ENCODE measurements around the gene GXYLT2.

GXYLT2 gene

DNA sequence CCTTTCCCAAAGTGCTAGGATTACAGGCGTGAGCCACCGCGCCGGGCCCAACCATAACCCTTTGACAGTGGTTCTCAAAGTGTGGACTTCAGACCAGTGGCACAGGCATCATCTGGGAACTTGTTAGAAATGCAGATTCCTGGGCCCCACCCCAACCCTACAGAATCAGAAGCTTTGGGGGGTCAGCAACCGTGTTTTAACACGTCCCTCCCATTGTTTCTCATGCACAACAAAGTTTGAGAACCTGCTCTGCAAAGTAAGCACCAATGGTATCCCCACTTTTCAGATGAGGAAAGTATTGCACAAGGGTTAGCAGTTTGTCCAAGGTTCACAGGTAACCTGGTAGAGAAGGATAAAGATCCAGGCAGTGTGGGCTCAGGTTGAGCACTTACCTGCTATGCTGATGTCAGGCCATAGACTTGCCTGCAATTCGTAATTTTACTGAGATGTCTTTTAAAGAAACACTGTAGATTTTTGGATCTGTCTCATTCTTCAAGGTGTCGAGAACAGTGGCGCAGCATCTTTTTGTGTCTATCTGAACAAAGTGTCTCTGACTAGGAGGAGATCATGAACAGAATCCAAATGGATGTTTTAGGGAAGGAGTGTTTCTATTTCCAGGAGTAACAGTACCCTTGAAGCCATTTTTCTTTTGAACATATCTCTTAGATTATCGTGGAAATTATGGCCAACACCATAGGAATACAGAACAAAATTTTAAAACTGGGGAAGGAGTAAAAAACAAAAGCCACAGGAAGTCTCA, 2.5 kb downstream of the GXYLT2 start:
- no peak overlapping the region for H3K18ac ChIP-seq (ENCODE audit: low read length)
- no peak overlapping the region for H4K8ac ChIP-seq (ENCODE audit: low read depth, low read length)
- H3K4me3 ChIP-seq (ENCODE audit: low read length): no peak overlapping the region
- no peaks in the 10 kb centered on the region for H3K27me3 ChIP-seq (ENCODE audit: insufficient read depth, low read length, poor library complexity)
- peaks cover 2% of the 10 kb centered on the region for H3K4me1 ChIP-seq (ENCODE audit: control insufficient read depth, low read depth, low read length)
- no peak overlapping the region for H3K56ac ChIP-seq (ENCODE audit: low read length)
- DNase-seq: no peak
- H3K9ac ChIP-seq (ENCODE audit: low read length): no peak overlapping the region
- H3K4me2 ChIP-seq (ENCODE audit: low read length): no peak overlapping the region
- no peak overlapping the region for H4K5ac ChIP-seq (ENCODE audit: low read length)
- H3K36me3 ChIP-seq (ENCODE audit: control insufficient read depth, insufficient read depth, low read length): no peaks in the 10 kb centered on the region
- no peaks in the 10 kb centered on the region for H3K79me1 ChIP-seq (ENCODE audit: low read length)
- WGBS (ENCODE audit: extremely low coverage, insufficient coverage, low lambda C conversion rate): no CpG with 5 or more reads among the region's 10 CpGs
- no peak overlapping the region for H3K23ac ChIP-seq (ENCODE audit: low read length)
- no peak overlapping the region for H3K4ac ChIP-seq (ENCODE audit: low read depth, low read length)
- H3K79me2 ChIP-seq (ENCODE audit: control insufficient read depth, insufficient read depth, low read length): no peaks in the 10 kb centered on the region
- H2BK15ac ChIP-seq (replicated peaks; ENCODE audit: low read depth): no peak overlapping the region
- H2BK5ac ChIP-seq (ENCODE audit: low read length): no peak overlapping the region
- no peak overlapping the region for H2AK5ac ChIP-seq (ENCODE audit: low read length)
- H3K27ac ChIP-seq (ENCODE audit: low read depth, low read length): no peak overlapping the region
- no peak overlapping the region for H2BK120ac ChIP-seq (ENCODE audit: low read depth, low read length)

DNA sequence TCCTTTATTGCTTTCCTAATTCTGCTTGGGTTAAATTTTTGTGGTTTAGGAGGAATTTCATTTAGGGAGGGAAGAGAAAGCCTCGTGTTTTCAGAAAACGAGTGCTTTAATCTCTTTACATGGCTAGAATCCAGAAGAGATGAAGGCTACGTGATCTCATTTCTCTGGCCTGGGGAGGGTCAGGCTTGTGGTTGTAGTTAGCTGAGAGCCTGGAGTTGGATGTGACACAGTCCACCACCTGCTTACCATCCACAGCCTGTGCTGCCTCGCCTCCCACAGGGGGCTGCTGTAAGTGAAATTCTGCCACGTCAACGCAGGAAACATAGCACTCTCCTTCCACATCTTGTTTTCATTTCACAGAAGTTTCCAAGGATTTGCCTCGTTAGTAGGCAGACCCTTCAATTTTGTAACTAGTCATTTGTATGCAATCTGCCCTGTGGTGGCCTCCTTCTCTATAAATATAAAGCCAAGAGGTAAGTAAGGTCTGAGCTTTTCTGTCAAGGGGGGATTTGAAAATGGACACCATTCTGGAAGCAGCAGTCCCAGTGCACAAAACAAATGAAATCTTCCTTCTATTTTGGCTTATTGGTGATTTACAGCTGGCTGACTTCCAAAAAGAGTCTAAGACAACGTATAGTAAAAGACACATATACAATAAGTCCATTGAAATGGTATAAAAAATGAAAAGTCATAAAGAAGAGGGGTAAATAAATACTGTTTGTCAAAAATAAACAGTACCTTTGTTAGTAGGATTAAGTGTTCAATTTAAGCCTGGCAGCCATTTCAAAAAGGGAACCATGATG, 3.4 kb downstream of the GXYLT2 start:
- no CpG with 5 or more reads among the region's 8 CpGs for WGBS (ENCODE audit: extremely low coverage, insufficient coverage, low lambda C conversion rate)
- no peak for DNase-seq
- Histone ChIP-seq H2BK5ac (ENCODE audit: low read length) (no peak overlapping the region), H3K4me2 (ENCODE audit: low read length) (no peak overlapping the region), H3K27ac (ENCODE audit: low read depth, low read length) (no peak overlapping the region), H3K56ac (ENCODE audit: low read length) (no peak overlapping the region), H3K9ac (ENCODE audit: low read length) (no peak overlapping the region), H3K79me1 (ENCODE audit: low read length) (no peaks in the 10 kb centered on the region), H4K8ac (ENCODE audit: low read depth, low read length) (no peak overlapping the region), H3K36me3 (ENCODE audit: control insufficient read depth, insufficient read depth, low read length) (no peaks in the 10 kb centered on the region), H3K79me2 (ENCODE audit: control insufficient read depth, insufficient read depth, low read length) (no peaks in the 10 kb centered on the region), H3K23ac (ENCODE audit: low read length) (no peak overlapping the region), H2AK5ac (ENCODE audit: low read length) (no peak overlapping the region), H3K4me1 (ENCODE audit: control insufficient read depth, low read depth, low read length) (peaks cover 2% of the 10 kb centered on the region), H4K5ac (ENCODE audit: low read length) (no peak overlapping the region), H2BK15ac (replicated peaks; ENCODE audit: low read depth) (no peak overlapping the region), H3K4ac (ENCODE audit: low read depth, low read length) (no peak overlapping the region), H3K4me3 (ENCODE audit: low read length) (no peak overlapping the region), H2BK120ac (ENCODE audit: low read depth, low read length) (no peak overlapping the region), H3K18ac (ENCODE audit: low read length) (no peak overlapping the region), H3K27me3 (ENCODE audit: insufficient read depth, low read length, poor library complexity) (no peaks in the 10 kb centered on the region)

DNA sequence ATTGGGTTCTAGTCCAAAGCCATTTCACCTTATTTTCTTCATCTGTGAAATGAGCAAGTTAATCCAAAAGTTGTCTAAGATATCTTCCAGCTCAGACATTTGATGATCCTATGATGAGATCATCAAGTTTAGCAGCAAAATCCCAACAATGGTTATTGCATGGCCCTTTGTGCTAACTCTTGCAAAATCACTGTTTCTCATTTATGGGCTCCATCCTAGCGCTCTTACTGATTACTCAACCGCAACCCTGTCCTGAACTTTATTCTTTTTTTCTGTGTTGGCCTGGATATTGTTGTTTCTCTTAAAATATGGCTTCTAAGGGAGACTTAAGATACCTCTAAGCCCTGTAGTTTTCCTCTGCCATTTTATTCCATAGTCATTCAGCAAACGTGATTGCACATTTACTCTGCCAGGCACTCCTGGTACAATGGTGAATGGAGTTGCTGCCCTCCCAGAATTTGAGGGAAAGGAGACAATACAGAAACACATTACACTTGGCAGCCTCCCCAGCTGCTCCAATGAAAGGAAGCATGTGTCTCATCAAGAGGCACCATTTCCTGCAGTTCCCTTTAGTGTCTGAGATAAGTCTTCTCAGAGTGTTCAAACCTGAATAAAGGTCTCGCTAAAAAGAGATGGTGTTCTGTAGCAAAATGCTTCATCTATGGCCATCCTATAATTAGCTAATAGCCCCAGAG, 4.4 kb downstream of the GXYLT2 start:
- Histone ChIP-seq H2BK15ac (replicated peaks; ENCODE audit: low read depth) (no peak overlapping the region), H3K56ac (ENCODE audit: low read length) (no peak overlapping the region)
- WGBS (ENCODE audit: extremely low coverage, insufficient coverage, low lambda C conversion rate): no CpG with 5 or more reads among the region's 4 CpGs

DNA sequence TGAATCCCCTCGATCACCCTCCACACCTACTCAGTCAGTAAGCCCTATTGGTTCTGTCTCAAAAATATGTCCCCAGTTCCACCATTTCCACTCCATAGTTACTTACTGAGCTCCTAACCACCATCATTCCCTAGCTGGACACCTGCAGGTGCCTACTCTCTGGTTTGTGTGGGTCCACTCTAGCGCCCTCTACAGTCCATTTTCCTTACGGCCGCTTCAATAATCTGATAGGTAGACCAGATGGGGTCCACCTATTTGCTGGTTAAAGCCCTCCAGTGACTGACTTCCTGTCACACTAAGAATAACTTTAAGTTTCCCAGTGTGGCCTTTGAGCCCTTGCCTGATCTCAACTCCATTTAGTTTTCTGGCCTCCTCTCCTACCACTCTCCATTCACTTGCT, 5.0 kb downstream of the GXYLT2 start:
- H3K18ac ChIP-seq (ENCODE audit: low read length): no peak overlapping the region
- no peak overlapping the region for H3K4ac ChIP-seq (ENCODE audit: low read depth, low read length)
- no CpG with 5 or more reads among the region's 4 CpGs for whole genome bisulfite sequencing (ENCODE audit: extremely low coverage, insufficient coverage, low lambda C conversion rate)
- H2BK120ac ChIP-seq (ENCODE audit: low read depth, low read length): no peak overlapping the region
- peak; percentile 81 for DNase-seq
- H2BK15ac ChIP-seq (replicated peaks; ENCODE audit: low read depth): no peak overlapping the region
- H3K79me1 ChIP-seq (ENCODE audit: low read length): no peaks in the 10 kb centered on the region
- H3K23ac ChIP-seq (ENCODE audit: low read length): no peak overlapping the region
- no peak overlapping the region for H2BK5ac ChIP-seq (ENCODE audit: low read length)
- no peaks in the 10 kb centered on the region for H3K27me3 ChIP-seq (ENCODE audit: insufficient read depth, low read length, poor library complexity)
- no peak overlapping the region for H3K9ac ChIP-seq (ENCODE audit: low read length)
- H4K8ac ChIP-seq (ENCODE audit: low read depth, low read length): no peak overlapping the region
- no peaks in the 10 kb centered on the region for H3K36me3 ChIP-seq (ENCODE audit: control insufficient read depth, insufficient read depth, low read length)
- no peak overlapping the region for H3K27ac ChIP-seq (ENCODE audit: low read depth, low read length)
- H2AK5ac ChIP-seq (ENCODE audit: low read length): no peak overlapping the region
- H3K4me2 ChIP-seq (ENCODE audit: low read length): no peak overlapping the region
- H4K5ac ChIP-seq (ENCODE audit: low read length): no peak overlapping the region
- H3K56ac ChIP-seq (ENCODE audit: low read length): no peak overlapping the region
- H3K4me1 ChIP-seq (ENCODE audit: control insufficient read depth, low read depth, low read length): no peaks in the 10 kb centered on the region
- no peaks in the 10 kb centered on the region for H3K79me2 ChIP-seq (ENCODE audit: control insufficient read depth, insufficient read depth, low read length)
- H3K4me3 ChIP-seq (ENCODE audit: low read length): no peak overlapping the region

More for the DNA sequence above, 4.4 kb downstream of the GXYLT2 start:
- Histone ChIP-seq H3K36me3 (ENCODE audit: control insufficient read depth, insufficient read depth, low read length) (no peaks in the 10 kb centered on the region), H3K23ac (ENCODE audit: low read length) (no peak overlapping the region), H3K27ac (ENCODE audit: low read depth, low read length) (no peak overlapping the region), H3K9ac (ENCODE audit: low read length) (no peak overlapping the region), H3K4me2 (ENCODE audit: low read length) (no peak overlapping the region), H3K4ac (ENCODE audit: low read depth, low read length) (no peak overlapping the region), H3K79me1 (ENCODE audit: low read length) (no peaks in the 10 kb centered on the region), H4K8ac (ENCODE audit: low read depth, low read length) (no peak overlapping the region), H3K18ac (ENCODE audit: low read length) (no peak overlapping the region), H3K27me3 (ENCODE audit: insufficient read depth, low read length, poor library complexity) (no peaks in the 10 kb centered on the region), H2BK5ac (ENCODE audit: low read length) (no peak overlapping the region), H3K4me1 (ENCODE audit: control insufficient read depth, low read depth, low read length) (peaks cover 1% of the 10 kb centered on the region), H2AK5ac (ENCODE audit: low read length) (no peak overlapping the region), H3K79me2 (ENCODE audit: control insufficient read depth, insufficient read depth, low read length) (no peaks in the 10 kb centered on the region), H3K4me3 (ENCODE audit: low read length) (no peak overlapping the region), H2BK120ac (ENCODE audit: low read depth, low read length) (no peak overlapping the region), H4K5ac (ENCODE audit: low read length) (no peak overlapping the region)
- DNase-seq: no peak

DNA sequence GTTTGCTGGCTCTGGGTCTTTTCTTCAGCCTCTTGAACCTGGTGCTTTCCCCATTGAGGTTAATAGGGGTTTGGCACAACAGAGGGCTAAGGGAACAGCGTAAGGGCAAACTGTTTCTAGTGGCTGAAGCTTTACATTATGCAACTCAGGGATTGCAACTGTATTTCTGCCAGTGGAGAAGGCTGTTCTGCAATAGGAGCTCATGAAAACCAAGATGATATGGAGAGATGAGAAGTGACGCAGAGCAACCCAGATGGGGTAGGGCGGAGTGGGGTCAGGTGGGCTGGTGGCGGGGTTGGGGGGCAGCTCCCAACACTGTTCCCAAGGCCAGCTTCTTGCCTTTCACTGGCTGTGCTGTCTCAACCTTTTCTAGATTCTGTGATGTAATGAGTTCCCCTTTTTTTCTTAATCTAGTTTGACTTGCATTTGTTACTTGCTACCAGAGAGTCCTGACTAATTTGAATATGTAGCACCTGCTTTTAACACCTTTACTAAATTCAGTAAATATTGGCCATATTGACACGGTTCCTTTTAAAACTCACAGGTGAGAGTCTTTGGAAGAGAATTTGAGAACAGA, 7.2 kb downstream of the GXYLT2 start:
- Histone ChIP-seq H3K79me2 (ENCODE audit: control insufficient read depth, insufficient read depth, low read length) (no peaks in the 10 kb centered on the region), H4K5ac (ENCODE audit: low read length) (no peak overlapping the region), H2BK5ac (ENCODE audit: low read length) (no peak overlapping the region), H2AK5ac (ENCODE audit: low read length) (no peak overlapping the region), H2BK15ac (replicated peaks; ENCODE audit: low read depth) (no peak overlapping the region), H3K27ac (ENCODE audit: low read depth, low read length) (no peak overlapping the region), H3K56ac (ENCODE audit: low read length) (no peak overlapping the region), H3K18ac (ENCODE audit: low read length) (no peak overlapping the region), H3K4ac (ENCODE audit: low read depth, low read length) (no peak overlapping the region), H3K9ac (ENCODE audit: low read length) (no peak overlapping the region), H3K4me3 (ENCODE audit: low read length) (no peak overlapping the region), H3K79me1 (ENCODE audit: low read length) (no peaks in the 10 kb centered on the region), H3K36me3 (ENCODE audit: control insufficient read depth, insufficient read depth, low read length) (no peaks in the 10 kb centered on the region), H3K27me3 (ENCODE audit: insufficient read depth, low read length, poor library complexity) (no peaks in the 10 kb centered on the region), H3K23ac (ENCODE audit: low read length) (no peak overlapping the region), H3K4me1 (ENCODE audit: control insufficient read depth, low read depth, low read length) (no peaks in the 10 kb centered on the region), H2BK120ac (ENCODE audit: low read depth, low read length) (no peak overlapping the region), H4K8ac (ENCODE audit: low read depth, low read length) (no peak overlapping the region), H3K4me2 (ENCODE audit: low read length) (no peak overlapping the region)
- WGBS (ENCODE audit: extremely low coverage, insufficient coverage, low lambda C conversion rate): no CpG with 5 or more reads among the region's 5 CpGs
- DNase-seq: no peak
